Activated naive CD4-positive, alpha-beta T cell treated with anti-CD3 and anti-CD28 coated beads, Interleukin-2, amount 50 U/mL, for 16 hours (primary cell): ENCODE data around the gene GSK3A.

ENCODE experiments used
- DNase-seq: peaks from one replicate; pipeline ENCODE4 v3.0.0-alpha.2; 2020

The GSK3A gene

GRCh38 chr19:42242512-42243409, at the start of gene GSK3A:
Gene GSK3A, minus strand, starts transcription at chr19:42242602. Its CDS starts 137 bp downstream, at chr19:42242465.
- peak; percentile 96 for DNase-seq

- DNase-seq = no peak
Observed at GRCh38 chr19:42291435-42291810, 49.0 kb upstream of the GSK3A start.

DNA sequence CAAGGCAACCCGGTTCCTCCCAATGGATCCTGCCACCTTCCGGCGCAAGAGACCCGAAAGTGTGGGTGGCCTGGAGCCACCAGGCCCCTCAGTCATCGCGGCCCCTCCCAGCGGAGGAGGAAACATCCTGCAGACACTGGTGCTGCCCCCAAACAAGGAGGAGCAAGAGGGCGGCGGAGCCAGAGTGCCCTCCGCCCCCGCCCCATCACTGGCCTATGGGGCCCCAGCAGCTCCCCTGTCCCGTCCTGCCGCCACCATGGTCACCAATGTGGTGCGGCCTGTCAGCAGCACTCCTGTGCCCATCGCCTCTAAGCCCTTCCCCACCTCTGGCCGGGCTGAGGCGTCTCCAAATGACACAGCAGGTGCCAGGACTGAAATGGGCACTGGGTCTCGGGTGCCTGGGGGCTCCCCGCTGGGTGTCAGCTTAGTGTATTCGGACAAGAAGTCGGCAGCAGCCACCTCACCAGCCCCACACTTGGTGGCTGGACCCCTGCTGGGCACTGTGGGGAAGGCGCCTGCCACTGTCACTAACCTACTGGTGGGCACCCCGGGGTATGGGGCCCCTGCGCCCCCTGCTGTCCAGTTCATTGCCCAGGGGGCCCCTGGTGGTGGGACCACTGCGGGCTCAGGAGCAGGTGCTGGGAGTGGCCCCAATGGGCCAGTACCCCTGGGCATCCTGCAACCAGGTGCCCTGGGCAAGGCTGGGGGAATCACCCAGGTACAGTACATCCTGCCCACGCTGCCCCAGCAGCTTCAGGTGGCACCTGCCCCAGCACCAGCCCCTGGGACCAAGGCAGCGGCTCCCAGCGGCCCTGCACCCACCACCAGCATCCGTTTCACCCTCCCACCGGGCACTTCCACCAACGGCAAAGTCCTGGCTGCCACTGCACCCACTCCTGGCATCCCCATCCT, 48.4 kb upstream of the GSK3A start:
- peak; percentile 67 for DNase-seq

DNA sequence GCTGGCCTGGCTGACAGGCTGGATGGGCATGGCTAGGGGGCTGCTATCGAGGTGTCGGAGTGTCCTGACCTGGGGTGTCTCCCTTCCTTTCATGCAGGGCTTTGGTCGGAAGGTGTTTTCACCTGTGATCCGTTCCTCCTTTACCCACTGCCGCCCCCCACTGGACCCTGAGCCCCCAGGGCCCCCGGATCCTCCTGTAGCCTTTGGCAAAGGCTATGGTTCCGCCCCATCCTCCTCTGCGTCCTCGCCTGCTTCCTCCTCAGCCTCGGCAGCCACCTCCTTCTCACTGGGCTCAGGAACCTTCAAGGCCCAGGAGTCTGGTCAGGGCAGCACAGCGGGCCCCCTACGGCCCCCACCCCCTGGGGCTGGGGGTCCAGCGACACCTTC, 47.7 kb upstream of the GSK3A start:
- no peak for DNase-seq

GRCh38 chr19:42289556-42290041, 47.2 kb upstream of the GSK3A start:
- DNase-seq = no peak

- DNase-seq = no peak
Observed at GRCh38 chr19:42288881-42289555, 46.6 kb upstream of the GSK3A start.

GRCh38 chr19:42288387-42288786, 46.0 kb upstream of the GSK3A start:
- no peak for DNase-seq

DNA sequence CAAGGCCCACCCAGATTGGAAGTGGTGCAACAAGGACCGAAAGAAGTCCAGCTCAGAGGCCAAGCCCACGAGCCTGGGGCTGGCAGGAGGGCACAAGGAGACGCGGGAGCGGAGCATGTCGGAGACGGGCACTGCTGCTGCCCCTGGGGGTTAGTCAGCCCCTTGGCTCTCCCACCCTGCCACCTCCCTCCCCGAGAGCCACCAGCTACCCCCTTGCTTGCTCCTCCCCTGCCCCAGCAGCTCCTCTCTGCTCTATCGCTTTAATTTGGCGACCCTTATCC, 45.4 kb upstream of the GSK3A start:
- DNase-seq = no peak

DNA sequence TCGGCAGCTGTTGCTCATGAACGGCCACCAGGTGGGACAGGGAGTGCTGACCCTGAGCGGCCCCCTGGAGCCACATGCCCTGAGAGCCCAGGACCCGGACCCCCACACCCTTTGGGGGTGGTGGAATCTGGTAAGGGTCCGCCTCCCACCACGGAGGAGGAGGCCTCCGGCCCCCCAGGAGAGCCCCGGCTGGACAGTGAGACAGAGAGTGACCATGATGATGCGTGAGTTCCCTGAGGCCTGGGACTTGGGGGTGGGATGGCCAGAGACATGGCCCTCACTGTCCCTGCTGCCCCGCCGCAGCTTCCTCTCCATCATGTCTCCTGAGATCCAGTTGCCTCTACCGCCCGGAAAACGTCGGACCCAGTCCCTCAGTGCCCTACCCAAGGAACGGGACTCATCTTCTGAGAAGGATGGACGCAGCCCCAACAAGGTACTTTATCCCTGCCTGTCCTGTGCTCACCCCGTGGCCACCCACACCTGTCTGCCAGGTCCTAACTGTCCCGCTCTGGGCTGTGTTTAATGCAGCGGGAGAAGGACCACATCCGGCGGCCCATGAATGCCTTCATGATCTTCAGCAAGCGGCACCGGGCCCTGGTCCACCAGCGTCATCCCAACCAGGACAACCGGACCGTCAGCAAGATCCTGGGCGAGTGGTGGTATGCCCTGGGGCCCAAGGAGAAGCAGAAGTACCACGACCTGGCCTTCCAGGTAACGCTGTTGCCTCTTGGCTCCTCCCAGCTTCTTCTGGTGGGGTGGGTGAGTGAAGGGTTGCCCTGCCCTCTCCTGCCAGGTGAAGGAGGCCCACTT, 44.8 kb upstream of the GSK3A start:
- DNase-seq = no peak

- no peak for DNase-seq
Observed at GRCh38 chr19:42286349-42287016, 44.1 kb upstream of the GSK3A start.

GRCh38 chr19:42285988-42286348, 43.6 kb upstream of the GSK3A start:
- DNase-seq = no peak

- DNase-seq = no peak
Observed at GRCh38 chr19:42285541-42285941, 43.1 kb upstream of the GSK3A start.

GRCh38 chr19:42284591-42285341, 42.4 kb upstream of the GSK3A start:
- DNase-seq = no peak

DNA sequence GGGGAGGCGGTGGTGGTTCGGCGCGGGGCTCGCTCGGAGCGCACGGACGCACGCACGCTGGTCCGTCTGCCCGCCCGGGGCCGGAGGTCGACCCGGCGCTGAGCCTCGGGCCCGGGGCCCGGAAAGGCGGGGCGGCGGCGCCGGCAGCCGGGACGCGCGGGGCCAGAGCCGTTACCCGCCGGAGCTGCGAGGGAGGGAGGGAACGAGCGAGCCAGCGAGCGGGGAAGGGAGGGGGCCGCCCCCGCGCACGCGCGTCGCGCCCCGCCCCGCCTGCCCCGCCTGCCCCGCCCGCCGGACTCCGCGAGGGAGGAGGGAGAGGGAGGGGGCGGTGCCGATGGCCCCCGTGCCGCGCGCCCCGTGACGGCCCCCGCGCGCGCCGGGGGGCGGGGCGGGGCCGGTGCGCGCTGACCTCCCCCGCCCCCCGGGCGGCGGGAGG, 41.7 kb upstream of the GSK3A start:
- DNase-seq = peak; percentile 81

GRCh38 chr19:42283188-42284065, 41.0 kb upstream of the GSK3A start:
- peak; percentile 97 for DNase-seq

- no peak for DNase-seq
Observed at GRCh38 chr19:42282819-42283187, 40.4 kb upstream of the GSK3A start.

DNA sequence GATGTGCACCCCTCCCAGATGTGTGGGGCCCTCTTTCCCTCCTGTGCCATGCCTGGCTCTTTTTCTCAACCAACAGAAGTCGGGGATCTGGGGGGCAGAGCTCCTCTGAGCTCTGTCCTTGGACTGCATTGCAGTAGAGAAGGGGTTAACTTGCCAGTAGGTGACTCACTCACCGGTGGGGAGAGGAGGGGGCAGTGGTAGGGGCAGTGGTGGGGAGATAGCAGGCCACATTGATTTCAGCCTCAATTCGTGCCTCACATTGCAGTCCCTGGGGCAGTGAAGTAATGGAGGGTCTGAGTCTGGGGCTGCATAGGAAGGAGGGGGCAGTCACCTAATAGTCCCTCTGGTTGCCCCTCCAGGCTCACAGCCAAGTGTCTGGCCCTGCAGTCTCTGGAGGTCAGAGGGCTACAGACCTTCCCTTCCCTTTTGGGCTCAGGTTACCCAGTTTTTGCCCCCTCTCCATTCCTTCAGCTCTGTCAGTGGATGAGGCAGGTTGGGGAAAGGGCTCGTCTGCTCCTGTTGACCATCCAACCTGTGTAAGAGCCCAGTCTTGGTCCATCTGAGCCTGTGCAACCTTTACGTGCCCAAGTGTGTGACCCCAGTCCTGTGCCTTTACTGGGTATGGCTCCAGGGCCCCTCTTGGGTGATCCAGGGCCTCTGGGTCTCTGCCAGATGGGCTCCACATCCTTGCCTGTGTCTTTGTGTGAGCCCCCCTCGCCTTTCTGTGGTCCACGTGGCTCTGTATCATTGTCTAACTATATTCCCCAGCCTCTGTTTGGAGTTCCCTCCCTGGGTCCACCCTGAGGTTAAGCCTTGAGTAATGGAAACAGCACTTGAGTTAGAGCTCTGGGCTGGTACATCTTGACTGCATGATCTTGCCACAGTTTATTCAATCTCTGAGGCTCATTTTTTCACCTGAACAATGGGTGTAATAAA, 39.7 kb upstream of the GSK3A start:
- DNase-seq = no peak

DNA sequence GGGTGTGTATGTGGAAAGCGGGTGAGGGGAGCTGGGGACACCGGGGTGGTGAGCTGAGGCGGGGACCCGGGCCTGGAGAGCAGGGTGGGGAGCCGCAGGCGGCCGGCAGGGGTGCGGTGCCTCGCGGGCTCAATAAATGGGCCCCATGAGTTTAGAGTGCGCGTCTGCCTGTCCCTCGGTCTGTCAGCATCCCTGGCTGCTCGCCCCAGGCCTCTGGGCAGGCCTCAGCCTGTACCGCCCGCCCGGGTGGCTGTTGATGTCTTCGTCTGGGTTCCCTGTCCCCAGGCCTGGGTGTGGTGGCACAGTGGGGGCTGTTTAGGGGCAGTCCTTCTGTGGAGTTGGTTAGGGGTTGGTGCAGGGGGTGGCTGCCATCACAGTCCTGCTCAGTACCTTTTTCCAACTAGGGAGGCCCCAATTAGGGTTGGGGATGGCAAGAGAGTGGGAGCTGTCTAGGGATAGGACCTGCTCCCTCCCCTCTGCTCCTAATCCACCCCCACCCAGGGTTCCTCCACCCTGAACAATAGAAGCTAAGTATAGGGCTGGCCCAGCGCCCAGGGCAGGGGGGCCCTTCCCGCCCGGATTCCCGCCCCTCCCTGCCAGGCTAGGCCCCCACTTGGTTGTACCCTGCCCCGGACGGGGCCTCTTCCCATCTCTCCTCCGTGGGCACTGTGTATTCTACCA, 38.9 kb upstream of the GSK3A start:
- no peak for DNase-seq

- DNase-seq = no peak
Observed at GRCh38 chr19:42280815-42281145, 38.4 kb upstream of the GSK3A start.
